ENCODE data around the gene WASHC2A. TPM values are rescaled to one million over a fixed set of nuclear protein-coding genes. Genes with fewer than 3 reads are reported as not detected.
"Not testable (repeated sequence)": the region's sequence is repeated elsewhere in the genome, so short reads cannot be mapped to it uniquely, and the experiment has no call there.

The WASHC2A gene, protein sequence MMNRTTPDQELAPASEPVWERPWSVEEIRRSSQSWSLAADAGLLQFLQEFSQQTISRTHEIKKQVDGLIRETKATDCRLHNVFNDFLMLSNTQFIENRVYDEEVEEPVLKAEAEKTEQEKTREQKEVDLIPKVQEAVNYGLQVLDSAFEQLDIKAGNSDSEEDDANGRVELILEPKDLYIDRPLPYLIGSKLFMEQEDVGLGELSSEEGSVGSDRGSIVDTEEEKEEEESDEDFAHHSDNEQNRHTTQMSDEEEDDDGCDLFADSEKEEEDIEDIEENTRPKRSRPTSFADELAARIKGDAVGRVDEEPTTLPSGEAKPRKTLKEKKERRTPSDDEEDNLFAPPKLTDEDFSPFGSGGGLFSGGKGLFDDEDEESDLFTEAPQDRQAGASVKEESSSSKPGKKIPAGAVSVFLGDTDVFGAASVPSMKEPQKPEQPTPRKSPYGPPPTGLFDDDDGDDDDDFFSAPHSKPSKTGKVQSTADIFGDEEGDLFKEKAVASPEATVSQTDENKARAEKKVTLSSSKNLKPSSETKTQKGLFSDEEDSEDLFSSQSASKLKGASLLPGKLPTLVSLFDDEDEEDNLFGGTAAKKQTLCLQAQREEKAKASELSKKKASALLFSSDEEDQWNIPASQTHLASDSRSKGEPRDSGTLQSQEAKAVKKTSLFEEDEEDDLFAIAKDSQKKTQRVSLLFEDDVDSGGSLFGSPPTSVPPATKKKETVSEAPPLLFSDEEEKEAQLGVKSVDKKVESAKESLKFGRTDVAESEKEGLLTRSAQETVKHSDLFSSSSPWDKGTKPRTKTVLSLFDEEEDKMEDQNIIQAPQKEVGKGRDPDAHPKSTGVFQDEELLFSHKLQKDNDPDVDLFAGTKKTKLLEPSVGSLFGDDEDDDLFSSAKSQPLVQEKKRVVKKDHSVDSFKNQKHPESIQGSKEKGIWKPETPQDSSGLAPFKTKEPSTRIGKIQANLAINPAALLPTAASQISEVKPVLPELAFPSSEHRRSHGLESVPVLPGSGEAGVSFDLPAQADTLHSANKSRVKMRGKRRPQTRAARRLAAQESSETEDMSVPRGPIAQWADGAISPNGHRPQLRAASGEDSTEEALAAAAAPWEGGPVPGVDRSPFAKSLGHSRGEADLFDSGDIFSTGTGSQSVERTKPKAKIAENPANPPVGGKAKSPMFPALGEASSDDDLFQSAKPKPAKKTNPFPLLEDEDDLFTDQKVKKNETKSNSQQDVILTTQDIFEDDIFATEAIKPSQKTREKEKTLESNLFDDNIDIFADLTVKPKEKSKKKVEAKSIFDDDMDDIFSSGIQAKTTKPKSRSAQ (N-terminal part only)
- 28.2 TPM for total RNA-seq

DNA sequence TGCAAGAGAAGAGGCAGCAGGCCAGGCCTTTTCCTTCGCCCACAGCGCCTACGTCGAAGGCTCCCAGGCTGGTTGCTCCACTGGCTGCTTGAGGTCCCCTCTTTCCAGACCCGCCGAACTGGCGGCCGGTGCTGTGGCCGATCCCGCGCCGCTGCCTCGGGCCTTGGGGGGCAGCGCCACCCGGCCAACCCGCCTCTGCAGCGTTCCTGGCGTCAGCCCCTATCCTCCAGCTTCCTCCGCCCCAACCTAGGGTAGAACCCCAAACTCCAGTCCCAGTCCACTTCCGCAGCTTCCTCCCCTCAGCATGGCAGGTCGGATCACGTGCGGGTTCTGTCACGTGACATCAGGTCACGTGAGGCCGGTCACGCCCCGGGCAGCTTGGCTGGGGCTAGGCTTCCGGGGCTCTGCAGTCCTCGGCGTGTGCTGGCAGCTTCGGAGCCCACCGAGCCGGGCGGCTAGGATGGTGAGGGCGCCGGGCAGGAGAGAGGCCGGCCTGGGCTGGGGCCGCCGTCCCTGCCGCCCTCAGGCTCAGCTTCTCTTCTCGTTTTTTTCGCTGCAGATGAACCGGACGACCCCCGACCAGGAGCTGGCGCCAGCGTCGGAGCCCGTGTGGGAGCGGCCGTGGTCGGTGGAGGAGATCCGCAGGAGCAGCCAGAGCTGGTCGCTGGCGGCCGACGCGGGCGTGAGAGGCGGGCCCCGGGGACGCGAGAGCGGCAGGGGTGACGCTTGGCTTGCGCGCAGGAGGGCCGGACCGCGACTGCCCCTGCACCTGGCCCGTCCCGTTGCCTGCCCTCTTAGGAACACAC, at the start of gene WASHC2A:
TSS of gene WASHC2A (plus strand) at position 409 of the 806 bp plus-strand sequence. CDS start at position 461, 52 bp downstream.
- peak; percentile 26 for DNase-seq

DNA sequence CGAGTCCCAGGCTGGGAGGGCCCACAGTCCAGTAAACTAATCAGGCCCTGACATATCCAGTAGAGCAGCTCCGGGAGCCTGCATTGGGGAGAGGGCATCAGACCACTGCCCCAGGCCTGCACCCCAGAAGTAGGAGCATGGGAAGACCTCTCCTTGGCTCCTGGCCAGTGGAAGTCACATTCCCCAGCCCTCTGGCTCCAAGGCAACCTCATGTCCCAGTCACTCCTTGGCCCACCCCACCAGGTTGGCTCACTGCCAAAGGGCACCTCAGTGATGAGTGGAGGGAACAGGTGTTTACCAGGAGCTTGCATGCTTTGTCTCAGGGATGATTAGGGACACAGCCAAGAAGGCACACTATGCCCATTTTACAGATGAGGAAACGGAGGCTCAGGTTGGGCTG, 48.5 kb upstream of the WASHC2A start:
- DNase-seq: not testable (repeated sequence)

DNA sequence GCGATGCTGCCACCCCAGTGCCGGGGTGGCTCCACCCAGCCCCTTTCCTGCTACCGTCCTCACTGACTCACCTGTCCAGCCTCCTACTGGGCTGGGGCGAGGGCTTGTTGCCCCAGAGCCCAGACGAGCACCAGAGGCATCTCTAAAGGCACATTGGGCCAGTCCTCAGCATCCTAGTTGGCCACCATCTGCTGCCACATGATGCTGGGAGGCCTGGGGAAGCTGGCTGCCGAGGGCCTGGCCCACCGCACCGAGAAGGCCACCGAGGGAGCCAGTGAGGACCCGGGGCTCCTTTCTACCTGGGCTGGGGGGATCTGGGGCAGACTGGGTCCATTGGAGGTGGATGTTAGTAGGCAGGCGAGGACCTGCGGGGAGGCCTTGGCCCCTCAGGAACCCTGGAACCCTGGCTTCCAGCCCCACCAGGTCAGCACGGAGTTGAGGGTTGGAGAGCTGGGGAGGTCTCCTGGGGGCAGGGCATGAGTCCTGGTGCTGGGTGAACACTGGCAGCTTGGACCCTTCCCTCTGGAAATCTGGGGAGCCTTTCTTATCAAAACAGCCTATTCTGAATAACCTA, 47.2 kb upstream of the WASHC2A start:
- not testable (repeated sequence) for DNase-seq

DNA sequence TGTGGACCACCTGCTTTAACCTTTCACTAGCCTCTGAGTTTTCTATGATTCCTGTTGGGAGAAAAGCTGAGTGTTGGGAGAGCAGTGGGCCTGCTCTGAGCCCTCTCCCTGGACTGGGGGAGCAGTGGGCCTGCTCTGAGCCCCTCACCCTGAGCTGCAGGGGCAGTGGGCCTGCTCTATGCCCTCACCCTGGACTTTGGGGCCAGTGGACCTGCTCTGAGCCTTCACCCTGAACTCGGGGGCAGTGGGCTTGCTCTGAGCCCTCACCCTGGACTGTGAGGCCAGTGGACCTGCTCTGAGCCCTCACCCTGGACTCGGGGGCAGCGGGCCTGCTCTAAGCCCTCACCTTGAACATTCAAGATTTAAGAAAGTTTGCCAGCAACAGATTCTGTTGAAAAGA, 46.1 kb upstream of the WASHC2A start:
- DNase-seq: no peak

DNA sequence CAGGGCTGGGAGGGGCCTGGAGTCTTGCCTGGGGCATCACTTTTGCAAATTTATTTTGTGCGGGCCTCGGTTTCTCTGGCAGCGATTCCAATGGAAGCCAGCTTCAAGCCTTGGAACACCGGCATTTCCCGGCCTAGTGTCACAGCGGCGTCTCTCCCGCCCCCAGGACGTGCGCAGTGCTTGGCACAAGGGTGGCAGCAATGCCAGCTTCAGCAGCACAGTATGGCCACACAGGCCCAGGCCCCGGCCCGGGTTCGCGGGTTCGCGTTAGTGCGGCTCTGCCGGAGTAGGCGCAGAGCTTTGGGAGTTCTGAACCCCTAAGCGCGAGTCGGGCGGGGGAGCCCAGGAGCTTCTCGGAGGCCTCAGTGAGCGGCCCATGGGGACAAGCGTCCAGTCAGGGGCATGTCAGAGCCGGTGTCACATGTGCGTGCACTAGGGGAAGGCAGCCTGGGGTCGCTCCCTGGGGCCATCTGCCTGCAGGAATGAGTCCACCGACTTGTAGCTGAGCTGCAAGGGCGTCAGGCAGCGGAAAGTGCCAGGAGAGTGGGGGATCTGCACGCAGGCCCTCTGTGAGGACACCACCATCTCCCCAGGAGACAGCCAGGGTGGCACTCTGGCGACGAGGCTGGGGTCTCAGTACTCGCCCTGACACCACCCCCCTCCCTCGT, 42.9 kb upstream of the WASHC2A start:
- DNase-seq: not testable (repeated sequence)

DNA sequence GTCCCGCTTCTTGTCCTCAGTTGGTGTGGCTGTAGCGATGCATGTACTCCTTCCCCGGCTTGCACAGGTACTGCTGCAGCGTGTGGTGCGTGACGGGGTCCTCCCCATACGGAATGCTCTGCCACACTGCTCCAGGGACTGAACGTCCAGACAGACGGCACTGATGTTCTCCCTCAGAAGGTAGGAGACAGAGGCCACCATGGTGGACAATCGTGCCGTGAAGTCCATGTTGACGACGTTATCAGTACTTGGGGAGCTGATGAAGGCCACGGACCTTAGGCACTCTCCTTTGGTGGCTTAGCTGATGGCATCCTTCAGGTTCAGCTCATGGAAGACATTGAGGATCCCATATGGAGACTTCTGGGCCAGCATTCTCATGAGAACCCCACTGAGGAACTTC, 42.1 kb upstream of the WASHC2A start:
- no peak for DNase-seq

DNA sequence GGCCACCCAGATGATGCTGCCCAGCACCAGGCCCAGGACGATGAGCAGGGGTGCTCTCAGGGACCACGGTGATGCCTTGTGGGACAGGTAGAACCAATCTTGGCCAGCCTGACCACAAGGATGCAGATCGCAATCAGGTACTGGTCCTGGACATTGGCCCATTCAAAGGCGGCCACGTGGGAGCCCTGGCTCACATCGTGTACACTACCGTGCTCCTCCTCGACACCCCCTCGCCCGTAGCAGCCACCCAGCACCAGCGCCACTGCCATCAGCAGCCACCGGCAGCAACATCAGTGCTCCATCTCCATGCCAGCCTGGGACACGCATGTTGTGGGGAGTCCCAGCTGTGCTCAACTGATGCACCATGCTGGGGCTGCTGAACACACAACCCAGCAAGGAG, 40.6 kb upstream of the WASHC2A start:
- no peak for DNase-seq

DNA sequence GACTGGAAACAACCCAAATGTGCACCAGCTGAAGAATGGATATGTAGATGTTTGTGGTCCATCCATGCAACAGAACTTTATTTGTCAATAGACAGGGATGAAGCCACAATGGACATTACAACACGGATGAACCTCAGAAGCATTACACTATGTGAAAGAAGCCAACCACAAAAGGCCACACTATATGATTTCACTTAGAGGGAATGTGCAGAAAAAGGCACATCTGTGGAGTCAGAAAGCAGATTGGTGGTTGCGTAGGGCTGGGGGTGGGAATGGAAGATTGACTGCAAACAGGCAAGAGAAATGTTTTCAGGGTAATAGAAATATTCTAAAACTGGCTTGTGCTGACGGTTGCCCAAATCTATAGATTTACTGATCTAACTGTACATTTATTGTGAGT, 34.3 kb upstream of the WASHC2A start:
- no peak for DNase-seq

DNA sequence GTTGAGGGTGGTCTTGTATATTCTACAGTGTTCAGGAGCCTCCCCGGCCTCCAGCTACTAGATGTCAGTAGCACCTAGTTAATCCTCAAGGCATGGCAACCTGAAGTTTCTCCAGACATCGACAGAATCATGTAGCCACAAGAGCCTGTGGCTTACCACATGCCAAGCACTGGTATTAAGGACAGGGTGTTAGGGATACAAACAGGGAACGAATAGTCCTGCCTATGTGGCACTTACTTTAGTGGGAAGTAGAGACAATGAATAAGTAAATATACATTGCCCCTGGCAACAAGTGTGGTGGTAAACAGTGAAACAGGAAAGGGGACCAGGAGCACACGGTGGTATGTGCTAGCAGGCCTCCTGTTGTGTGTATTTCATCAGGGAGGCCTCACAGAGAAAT, 32.4 kb upstream of the WASHC2A start:
- not testable (repeated sequence) for DNase-seq

DNA sequence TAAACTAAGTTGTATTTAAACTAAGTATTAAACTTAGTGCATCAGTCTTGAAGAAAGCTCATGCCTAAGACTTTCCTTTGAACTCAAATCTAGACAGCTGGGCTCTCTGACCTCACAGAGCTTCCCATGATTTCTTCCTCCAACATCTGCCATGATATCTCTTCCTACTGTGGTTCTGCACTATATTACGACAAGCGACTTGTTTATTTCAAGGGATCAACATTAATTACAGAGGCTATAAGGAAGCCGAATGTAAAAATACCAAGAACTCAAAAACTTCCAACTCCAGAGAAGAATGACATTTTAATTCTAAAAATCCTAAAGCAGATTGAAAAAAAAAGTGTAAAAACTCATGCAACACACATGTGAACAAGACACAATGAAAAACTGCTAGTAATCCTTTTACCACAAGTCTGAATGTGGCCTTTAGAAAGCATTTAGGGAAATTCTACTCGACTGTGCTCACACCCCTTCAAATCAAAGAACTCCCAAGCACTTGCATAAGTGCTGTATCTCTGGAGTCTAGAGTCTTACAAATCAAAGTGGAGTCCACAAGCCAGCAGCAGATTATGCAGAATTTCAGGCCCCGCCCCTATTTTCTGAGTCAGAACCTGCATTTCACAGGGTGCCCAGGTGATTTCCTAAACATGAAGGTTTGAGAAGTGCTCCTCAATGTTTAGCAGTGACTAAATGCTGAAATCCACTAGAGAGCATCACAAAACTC, 22.7 kb upstream of the WASHC2A start:
- DNase-seq: no peak

DNA sequence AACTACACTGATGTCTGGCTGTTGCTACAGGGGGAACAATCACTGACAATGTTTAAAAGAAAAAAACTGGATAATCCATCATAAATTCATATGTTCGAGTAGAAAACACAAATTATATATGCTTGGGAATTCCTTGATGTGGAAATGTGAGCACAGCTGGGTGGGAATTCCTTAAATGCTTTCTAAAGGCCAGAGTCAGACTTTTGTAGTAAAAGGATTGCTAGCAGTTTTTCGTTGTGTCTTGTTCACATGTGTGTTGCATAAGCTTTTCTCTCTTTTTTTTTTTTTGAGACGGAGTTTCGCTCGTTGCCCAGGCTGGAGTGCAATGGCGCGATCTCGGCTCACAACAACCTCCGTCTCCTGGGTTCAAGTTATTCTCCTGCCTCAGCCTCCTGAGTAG, 21.3 kb upstream of the WASHC2A start:
- peak; percentile 17 for DNase-seq

DNA sequence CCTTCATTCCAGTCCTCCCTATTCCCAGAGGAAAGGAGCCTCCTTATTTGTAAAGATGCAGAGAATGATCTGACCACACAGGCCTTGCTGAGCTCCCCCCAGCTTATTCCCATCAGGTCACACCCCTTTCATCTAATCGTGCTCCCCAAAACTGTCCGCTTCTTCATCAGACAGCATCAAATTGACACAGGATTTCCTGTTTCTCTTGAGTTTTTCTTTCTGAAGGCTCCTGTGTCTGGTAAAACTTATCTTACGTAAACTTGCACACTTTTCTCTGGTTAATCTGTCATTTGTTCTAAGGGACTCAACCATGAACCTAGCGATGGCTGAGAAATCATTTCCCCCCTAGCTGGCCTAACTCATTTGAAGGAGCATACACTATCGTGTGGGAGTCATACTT, 20.2 kb upstream of the WASHC2A start:
- DNase-seq: not testable (repeated sequence)

DNA sequence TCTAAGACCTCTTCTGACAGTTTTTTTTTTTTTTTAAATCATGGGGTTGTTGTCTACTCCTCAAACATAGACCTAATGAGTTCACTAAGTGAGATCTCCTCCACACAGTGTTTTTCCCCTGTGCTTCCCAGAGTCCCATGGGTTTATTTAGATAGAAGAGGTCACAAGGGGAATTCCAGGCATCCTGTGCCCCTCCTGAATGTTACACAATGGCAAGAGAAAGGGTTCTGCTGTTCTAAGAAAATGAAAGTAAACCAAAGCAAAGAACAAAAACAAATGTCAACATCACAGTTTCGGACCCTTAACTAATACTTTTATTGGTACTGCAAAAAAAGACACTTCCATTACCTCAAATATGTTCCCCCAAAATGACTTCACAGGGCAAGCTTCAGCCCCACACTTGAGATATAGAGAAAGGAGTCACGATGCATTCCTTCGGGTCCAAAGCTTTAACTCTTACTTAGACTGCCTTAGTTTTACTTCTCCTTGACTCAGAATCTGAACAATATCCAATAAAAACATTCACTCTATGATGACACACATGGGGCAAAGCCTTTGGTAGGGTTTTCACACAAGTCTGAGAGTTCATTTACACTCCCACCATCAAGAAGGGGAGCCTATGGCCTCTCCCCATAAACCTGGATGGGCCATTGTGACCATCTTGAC, 15.6 kb upstream of the WASHC2A start:
- DNase-seq: not testable (repeated sequence)

DNA sequence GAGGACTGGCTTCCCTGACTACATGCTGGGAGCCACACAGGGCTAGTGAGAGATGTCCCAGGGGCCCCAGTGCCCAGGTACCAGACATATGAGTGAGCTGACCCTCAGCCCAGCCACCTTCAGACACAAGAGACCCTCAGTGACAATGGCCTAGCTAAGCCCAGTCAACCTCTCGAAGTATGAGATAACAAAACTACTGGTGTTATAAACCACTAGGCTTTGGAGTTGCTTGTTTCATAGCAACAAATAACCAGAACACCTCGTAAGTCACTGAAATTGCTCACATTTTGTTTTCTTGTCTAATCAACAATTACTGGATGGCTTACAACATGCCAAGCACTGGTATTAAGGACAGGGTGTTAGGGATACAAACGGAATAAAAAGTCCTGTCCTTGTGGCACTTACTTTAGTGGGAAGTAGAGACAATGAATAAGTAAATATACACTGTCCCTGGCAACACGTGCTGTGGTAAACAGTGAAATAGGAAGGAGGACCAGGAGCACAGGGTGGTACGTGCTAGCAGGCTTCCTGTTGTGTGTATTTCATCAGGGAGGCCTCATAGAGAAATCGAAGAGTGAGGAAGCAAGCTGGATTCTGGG, 14.9 kb upstream of the WASHC2A start:
- DNase-seq: not testable (repeated sequence)

DNA sequence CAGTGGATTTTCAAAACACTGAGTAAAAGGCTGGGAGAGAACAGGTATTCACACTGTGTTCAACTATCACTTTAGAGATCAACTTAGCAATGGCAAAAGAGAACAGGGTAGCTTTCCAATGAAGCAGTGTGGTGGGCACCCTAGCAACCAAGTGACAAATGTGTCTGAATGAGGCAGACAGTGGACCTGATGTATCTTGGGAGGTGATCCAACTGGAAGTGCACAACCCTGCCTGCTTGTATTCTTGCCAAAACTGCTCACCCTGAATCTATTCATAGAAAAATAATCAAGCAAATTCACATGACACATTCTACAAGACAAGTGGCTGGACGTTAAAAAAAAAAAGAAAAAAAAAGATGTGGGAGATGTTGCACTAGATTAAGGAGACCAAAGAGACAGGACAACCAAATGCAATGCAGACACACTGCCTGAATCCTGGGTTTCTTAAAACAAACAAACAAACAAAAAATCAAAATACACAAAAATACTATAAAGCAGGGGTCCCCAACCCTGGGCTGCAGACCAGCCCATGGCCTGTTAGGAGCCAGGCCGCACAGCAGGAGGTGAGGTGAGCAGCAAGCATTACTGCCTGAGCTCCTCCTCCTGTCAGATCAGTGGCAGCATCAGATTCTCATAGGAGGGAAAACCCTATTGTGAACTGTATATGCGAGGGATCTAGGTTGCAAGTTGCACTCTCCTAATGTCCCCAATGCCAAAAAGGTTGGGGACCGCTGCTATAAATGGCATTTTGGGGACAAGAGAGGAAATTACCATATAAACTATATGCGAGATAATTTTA, 12.1 kb upstream of the WASHC2A start:
- not testable (repeated sequence) for DNase-seq

DNA sequence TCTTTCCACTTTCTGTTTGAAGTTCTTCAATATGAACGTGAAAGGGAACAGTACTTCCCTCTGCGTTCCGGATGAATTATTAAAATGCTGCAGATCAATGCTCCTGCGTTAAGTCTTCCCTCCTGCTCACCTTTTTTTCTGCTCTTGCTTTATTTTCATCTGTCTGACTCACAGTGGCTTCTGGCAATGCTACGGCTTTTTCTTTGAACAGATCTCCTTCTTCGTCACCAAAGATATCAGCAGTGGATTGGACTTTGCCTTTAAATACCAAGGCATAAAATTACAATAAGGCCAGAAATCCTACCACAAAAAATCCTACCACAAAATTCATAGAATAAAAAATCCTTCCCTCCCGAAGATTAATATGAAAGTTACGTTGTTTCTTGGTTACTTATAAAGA, 11.1 kb upstream of the WASHC2A start:
- not testable (repeated sequence) for DNase-seq

DNA sequence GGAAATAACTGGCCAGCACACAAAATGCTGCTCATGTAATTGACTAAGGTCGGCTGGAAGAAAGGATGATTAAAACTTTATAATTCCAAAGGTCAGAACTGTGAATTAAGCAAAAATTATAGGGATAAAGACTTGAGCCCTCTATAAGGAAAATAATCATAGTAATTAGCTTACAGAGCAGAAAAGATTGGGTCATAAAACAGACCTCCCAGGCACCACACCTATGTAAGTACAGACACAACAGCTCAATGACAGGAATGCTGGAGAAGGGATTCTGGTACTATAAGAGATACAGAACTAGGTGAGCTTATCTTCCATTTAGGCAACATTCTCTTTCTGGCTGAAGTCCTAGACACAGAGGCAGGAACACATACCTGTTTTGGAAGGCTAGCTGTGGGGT, 9.0 kb upstream of the WASHC2A start:
- not testable (repeated sequence) for DNase-seq

DNA sequence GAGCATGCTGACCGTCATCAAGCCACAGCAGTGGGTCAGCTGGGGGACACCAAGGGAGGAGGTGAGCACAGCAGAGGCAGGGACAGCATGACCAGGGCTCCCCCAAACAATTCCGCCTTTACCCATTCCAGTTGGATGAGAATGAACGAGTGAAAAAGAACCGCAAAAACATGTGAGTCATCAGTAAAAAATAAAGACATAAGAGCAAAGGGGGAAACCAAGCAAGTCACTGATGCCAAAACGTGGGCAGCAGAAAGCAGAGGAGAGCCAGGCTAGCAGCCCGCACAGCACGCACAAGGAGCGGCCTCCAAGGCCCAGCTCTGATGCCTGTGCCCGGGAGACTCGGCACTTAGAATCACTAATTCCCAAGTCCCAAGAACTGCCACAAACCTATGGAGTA, 7.8 kb upstream of the WASHC2A start:
- DNase-seq: not testable (repeated sequence)
